GM19372 (cell line): ENCODE data around the gene TOP3B.
A peak's percentile ranks its signal among the peaks of the same experiment; 100 is the strongest.
"Not testable (repeated sequence)": the region's sequence is repeated elsewhere in the genome, so short reads cannot be mapped to it uniquely, and the experiment has no call there.

ENCODE experiments used
- ATAC-seq: cut with Tn5 transposase; IDR thresholded peaks from one replicate; pipeline ENCODE4 v1.9.1; 2021; ENCODE audit warnings: mild to moderate bottlenecking, low read depth, moderate library complexity; ENCODE audit not compliant: unreplicated experiment

TOP3B gene

GRCh38 chr22:21947040-21948014 lies 35.3 kb downstream of the TOP3B start:
- no peak for ATAC-seq

DNA sequence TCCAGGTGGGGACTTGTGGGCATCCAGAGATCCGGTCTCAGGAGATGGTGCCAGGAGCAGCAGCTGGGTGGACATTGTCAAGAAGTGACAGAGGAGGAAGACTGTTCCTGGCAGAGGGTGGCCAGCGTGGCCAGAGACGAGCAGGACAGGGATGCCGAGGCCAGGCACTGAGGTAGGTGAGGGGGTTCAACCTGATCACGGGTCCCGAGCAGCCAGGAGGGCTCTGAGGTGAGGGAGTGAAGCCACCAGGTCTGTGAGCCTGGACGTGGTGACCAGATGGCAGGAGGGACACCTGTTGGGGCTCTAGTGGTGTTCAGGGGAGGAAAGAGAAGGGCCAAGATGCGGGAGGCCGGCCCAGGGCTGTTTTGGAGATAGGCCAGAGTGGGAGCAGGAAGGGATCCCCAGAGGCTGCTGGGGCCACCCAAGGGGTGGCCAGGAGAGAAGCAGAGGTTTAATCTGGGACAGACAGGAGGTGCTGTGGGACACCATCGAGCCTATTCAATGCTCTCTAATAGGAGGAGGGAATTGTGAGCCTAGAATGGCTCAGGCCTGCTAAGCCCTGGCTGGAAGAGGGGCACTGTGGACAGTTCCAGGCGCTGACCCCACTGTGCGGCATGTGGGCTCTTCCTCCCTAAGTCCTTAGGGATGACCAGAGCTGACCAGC lies 36.2 kb downstream of the TOP3B start:
- no peak for ATAC-seq

GRCh38 chr22:21945453-21946261 lies 36.9 kb downstream of the TOP3B start:
- ATAC-seq: no peak

- ATAC-seq: no peak
Observed at GRCh38 chr22:21944871-21945270, 37.7 kb downstream of the TOP3B start.

DNA sequence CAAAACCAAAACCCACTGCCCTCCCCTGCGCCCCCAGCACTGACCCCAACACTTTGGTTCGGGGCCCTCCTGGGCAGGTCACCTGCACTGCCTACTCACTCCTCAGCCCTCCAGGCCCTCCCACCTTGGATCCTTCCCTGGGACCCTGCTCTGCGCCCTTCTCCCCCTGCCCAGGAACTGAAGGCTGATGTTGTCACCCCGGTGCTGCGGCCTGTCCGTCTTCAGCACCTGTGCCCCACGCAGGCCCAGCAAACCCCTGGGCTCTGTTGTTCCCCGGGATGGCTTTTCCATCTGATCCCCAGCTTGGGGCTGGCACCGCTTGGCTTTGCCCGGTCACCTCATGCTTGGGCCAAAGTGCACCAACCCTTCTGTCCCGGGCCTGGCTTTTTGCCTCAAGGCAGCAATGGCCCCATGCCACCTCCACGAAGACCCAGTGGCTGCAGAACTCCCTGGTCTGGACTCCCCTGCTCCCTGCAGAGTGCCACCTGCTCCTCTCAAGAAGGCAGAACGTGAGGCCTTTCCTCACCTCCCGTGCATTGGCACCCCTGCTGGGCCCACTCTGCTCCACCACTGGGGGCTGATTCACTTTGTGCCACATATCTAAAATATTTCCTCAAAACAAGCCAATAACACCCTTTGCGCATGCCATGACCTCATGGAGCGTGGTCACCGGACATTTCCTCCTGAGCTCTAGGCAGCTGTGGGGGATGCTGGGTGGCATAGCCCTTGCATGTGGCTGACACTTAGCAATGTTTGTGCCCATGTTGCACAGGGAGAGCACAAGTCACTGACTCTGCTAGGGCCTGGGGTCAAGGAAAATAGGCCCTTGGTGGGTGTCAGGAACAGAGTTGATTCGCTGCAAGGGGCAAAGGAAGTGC lies 38.8 kb downstream of the TOP3B start:
- no peak for ATAC-seq

- ATAC-seq: no peak
Observed at GRCh38 chr22:21942407-21943343, 39.9 kb downstream of the TOP3B start.

GRCh38 chr22:21941921-21942320 lies 40.7 kb downstream of the TOP3B start:
- ATAC-seq: no peak

DNA sequence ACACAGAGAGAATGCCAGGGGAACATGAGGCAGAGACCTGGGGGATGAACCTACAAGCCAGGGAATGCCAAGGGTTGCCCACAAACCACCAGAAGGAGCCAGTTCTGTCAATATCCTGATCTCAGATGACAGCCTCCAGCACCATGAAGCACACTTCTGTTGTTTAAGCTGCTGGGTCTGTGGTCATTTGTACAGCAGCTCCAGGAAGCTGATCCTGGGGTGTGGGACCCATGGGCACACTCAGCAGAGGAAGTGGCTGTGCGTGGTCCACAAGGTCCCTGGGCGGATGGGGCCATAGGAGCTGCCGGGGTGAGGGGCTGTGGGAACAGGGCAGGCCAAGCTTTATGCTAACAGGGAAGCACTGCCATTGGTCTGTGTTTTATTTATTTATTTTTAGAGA lies 42.1 kb downstream of the TOP3B start:
- ATAC-seq: no peak

GRCh38 chr22:21939935-21940334 lies 42.7 kb downstream of the TOP3B start:
- ATAC-seq: not testable (repeated sequence)

GRCh38 chr22:21939461-21939913 lies 43.1 kb downstream of the TOP3B start:
- ATAC-seq: no peak

GRCh38 chr22:21938906-21939305 lies 43.7 kb downstream of the TOP3B start:
- no peak for ATAC-seq

GRCh38 chr22:21938071-21938822 lies 44.3 kb downstream of the TOP3B start:
- ATAC-seq: peak; percentile 86

DNA sequence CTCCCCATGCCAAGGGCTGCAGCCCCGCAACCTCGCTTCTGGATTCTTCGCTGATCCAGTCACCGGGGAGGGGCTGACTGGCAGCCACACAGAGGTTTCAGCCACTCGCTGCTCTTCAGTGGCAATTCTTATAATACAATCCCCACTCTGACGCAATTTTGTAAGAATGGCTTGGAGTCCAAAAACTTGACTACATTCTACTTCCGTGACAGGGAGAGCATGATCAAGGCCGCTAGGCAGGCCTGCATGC lies 44.8 kb downstream of the TOP3B start:
- no peak for ATAC-seq

GRCh38 chr22:21937041-21937820 lies 45.4 kb downstream of the TOP3B start:
- no peak for ATAC-seq

DNA sequence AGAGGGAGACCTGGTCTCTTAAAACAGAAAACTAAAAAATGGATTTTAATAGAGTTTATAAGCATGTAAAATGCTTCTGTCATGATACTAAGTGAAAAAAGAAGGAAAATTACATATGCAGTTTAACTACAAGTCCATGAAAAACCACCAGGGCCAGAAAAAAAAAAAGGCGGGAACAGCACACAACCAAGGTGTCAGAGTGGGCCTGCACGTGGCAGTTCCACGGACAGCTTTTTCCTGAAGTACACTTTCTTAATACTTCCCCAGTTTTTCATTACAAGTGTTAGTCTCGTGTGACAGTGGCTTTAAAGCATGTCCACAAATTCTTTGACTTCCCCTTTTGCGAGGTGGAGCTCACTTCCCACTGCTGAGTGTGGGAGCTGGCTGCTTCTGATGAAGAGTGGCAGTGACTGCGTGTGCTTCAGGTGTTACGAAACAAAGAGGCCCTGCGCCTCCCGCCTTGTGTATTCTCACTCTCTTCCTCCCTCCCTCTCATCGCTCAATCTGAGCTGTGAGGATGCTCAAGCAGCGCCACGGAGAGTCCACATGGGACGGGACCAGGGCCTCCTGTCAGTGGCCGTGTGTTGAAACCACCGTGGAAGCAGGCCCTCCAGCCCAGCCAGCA lies 46.3 kb downstream of the TOP3B start:
- no peak for ATAC-seq

GRCh38 chr22:21933910-21934309 lies 48.7 kb downstream of the TOP3B start:
- ATAC-seq: no peak

GRCh38 chr22:21933413-21933812 lies 49.2 kb downstream of the TOP3B start:
- ATAC-seq: no peak
